ENCODE measurements around the gene EGLN1.

Gene EGLN1

GRCh38 chr1:231421546-231421970 is 529 bp downstream of the EGLN1 start:
- peak in 32 of 58 donors; percentile 13 to 74 (median 48) for DNase-seq

- peak in 35 of 58 donors; percentile 11 to 53 (median 30) for DNase-seq
Measured at GRCh38 chr1:231420959-231421545, 1.0 kb downstream of the EGLN1 start.

- no peak for DNase-seq
Measured at GRCh38 chr1:231420299-231420958, 1.7 kb downstream of the EGLN1 start.

GRCh38 chr1:231419738-231420298 is 2.3 kb downstream of the EGLN1 start:
- no peak for DNase-seq

GRCh38 chr1:231419147-231419546 is 2.9 kb downstream of the EGLN1 start:
- no peak for DNase-seq

GRCh38 chr1:231418741-231419107 is 3.4 kb downstream of the EGLN1 start:
- no peak for DNase-seq

- DNase-seq: no peak
Measured at GRCh38 chr1:231418101-231418740, 3.9 kb downstream of the EGLN1 start.

GRCh38 chr1:231417513-231417912 is 4.6 kb downstream of the EGLN1 start:
- no peak for DNase-seq

GRCh38 chr1:231416901-231417300 is 5.2 kb downstream of the EGLN1 start:
- no peak for DNase-seq

GRCh38 chr1:231415018-231415583 is 7.0 kb downstream of the EGLN1 start:
- DNase-seq: no peak

- DNase-seq: no peak
Measured at GRCh38 chr1:231414260-231415016, 7.6 kb downstream of the EGLN1 start.

- DNase-seq: no peak
Measured at GRCh38 chr1:231413749-231414082, 8.4 kb downstream of the EGLN1 start.

- DNase-seq: no peak
Measured at GRCh38 chr1:231411036-231411531, 11.0 kb downstream of the EGLN1 start.

GRCh38 chr1:231410036-231410612 is 12.0 kb downstream of the EGLN1 start:
- DNase-seq: no peak

- no peak for DNase-seq
Measured at GRCh38 chr1:231408528-231409094, 13.5 kb downstream of the EGLN1 start.

GRCh38 chr1:231407547-231408396 is 14.3 kb downstream of the EGLN1 start:
- no peak for DNase-seq

GRCh38 chr1:231407049-231407448 is 15.0 kb downstream of the EGLN1 start:
- DNase-seq: no peak

- DNase-seq: no peak
Measured at GRCh38 chr1:231404318-231404717, 17.8 kb downstream of the EGLN1 start.

- DNase-seq: no peak
Measured at GRCh38 chr1:231401478-231401877, 20.6 kb downstream of the EGLN1 start.

All from anterior cingulate cortex (tissue), 58 donors.